ENCODE results near the gene ECM2. TPM values are rescaled to one million over a fixed set of nuclear protein-coding genes. Genes with fewer than 3 reads are reported as not detected.

The ECM2 gene
- total RNA-seq, 1 donor from 2014 or later = 10.8 TPM

DNA sequence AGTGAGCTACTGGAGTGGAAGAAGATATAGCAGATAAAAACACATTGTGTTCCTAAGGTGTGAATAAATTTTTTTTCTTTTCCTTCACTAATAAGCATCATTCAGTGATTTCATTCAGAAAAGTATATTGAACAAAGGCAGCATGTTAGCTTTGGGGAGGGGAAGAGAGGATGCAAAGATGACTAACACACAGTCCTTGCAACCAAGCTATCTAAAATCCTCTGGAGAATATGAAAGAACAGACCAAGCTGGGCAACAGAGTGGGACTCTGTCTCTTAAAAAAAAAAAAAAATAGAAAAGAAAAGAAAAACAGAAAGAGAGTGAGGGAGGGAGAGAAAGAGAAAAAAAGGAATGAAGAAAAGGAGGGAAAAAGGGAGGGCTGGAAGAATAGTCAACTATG lies 89.3 kb downstream of the ECM2 start:
- no peaks in the 10 kb centered on the region for H3K36me3 ChIP-seq
- H3K27me3 ChIP-seq = no peaks in the 10 kb centered on the region
- no peaks in the 10 kb centered on the region for H3K4me1 ChIP-seq
- no peaks in the 10 kb centered on the region for H3K9me3 ChIP-seq
- no peak overlapping the region for H3K4me3 ChIP-seq
- no peak for DNase-seq (ENCODE audit: extremely low spot score in 2 of 2)
- H3K27ac ChIP-seq = no peak overlapping the region
- intact Hi-C loops (cut with DNase I) = no loop called here
- TF ChIP-seq POLR2A (IDR thresholded peaks at IDR 0.05) (no peak), POLR2AphosphoS5 (IDR thresholded peaks at IDR 0.05; ENCODE audit: insufficient read depth in 1 of 2, low read depth in 1 of 2) (no peak)
- TF ChIP-seq, protein P1, sequence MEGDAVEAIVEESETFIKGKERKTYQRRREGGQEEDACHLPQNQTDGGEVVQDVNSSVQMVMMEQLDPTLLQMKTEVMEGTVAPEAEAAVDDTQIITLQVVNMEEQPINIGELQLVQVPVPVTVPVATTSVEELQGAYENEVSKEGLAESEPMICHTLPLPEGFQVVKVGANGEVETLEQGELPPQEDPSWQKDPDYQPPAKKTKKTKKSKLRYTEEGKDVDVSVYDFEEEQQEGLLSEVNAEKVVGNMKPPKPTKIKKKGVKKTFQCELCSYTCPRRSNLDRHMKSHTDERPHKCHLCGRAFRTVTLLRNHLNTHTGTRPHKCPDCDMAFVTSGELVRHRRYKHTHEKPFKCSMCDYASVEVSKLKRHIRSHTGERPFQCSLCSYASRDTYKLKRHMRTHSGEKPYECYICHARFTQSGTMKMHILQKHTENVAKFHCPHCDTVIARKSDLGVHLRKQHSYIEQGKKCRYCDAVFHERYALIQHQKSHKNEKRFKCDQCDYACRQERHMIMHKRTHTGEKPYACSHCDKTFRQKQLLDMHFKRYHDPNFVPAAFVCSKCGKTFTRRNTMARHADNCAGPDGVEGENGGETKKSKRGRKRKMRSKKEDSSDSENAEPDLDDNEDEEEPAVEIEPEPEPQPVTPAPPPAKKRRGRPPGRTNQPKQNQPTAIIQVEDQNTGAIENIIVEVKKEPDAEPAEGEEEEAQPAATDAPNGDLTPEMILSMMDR (IDR thresholded peaks at IDR 0.05) = no peak

Small RNA genes lying within 50 kb of the gene (microRNA-seq; reads per million reads assigned to microRNA genes)
- not detected for gene MIR4670 (ENCODE audit: borderline number of aligned reads, borderline replicate concordance)

Small RNA genes lying within 50 kb of the gene (small RNA-seq; reads per million reads assigned to genes)
- gene AL157827.1 (not detected), gene MIR4670 (not detected)

Other genes with a start within 250 kb of the ECM2 start
- 63.8 TPM for gene IARS1, start 242.3 kb downstream of the ECM2 start, total RNA-seq
- 35.6 TPM for gene NOL8, start 210.6 kb downstream of the ECM2 start, total RNA-seq
- 9.3 TPM for gene CENPP, start 210.0 kb downstream of the ECM2 start, total RNA-seq
- 11.5 TPM for gene OGN, start 131.4 kb downstream of the ECM2 start, total RNA-seq
- gene OMD, start 111.5 kb downstream of the ECM2 start, total RNA-seq = 10.3 TPM
- 2.9 TPM for gene ASPN, start 53.5 kb downstream of the ECM2 start, total RNA-seq
- gene IPPK, start 134.1 kb upstream of the ECM2 start, total RNA-seq = 39.5 TPM
- gene BICD2, start 228.8 kb upstream of the ECM2 start, total RNA-seq = 82.7 TPM